ENCODE data around the gene TMEM63A.

- TF ChIP-seq CTCF (conservative IDR thresholded peaks at IDR 0.05 in 1 of 2, IDR thresholded peaks at IDR 0.05 in 1 of 2; ENCODE audit: low read depth in 1 of 2, low read length in 2 of 2) = no peak
- no peak for TF ChIP-seq EZH2 (IDR thresholded peaks at IDR 0.05; ENCODE audit: low read length, missing control alignments)
Measured at GRCh38 chr1:225881081-225881958, 860 bp downstream of the TMEM63A start.

Data from fibroblast of lung (primary cell).